GM18517 (cell line): ENCODE measurements around the gene CSNK1G3.

Experiments used
- ATAC-seq: cut with Tn5 transposase; IDR thresholded peaks from one replicate; pipeline ENCODE4 v1.9.1; 2021; ENCODE audit warnings: mild to moderate bottlenecking, moderate library complexity; ENCODE audit not compliant: unreplicated experiment

Gene CSNK1G3

GRCh38 chr5:123512611-123513461 is 859 bp downstream of the CSNK1G3 start:
- ATAC-seq: peak; percentile 23

GRCh38 chr5:123514615-123515355 is 2.8 kb downstream of the CSNK1G3 start:
- ATAC-seq: no peak

- ATAC-seq: no peak
Measured at GRCh38 chr5:123515904-123516303, 3.9 kb downstream of the CSNK1G3 start.

GRCh38 chr5:123517476-123517875 is 5.5 kb downstream of the CSNK1G3 start:
- no peak for ATAC-seq

- ATAC-seq: peak; percentile 28
Measured at GRCh38 chr5:123518111-123518510, 6.1 kb downstream of the CSNK1G3 start.

- ATAC-seq: peak; percentile 84
Measured at GRCh38 chr5:123520677-123521247, 8.8 kb downstream of the CSNK1G3 start.

- no peak for ATAC-seq
Measured at GRCh38 chr5:123524146-123524545, 12.2 kb downstream of the CSNK1G3 start.

GRCh38 chr5:123527190-123527589 is 15.2 kb downstream of the CSNK1G3 start:
- ATAC-seq: peak; percentile 55

GRCh38 chr5:123528065-123528464 is 16.1 kb downstream of the CSNK1G3 start:
- no peak for ATAC-seq

GRCh38 chr5:123528878-123529277 is 16.9 kb downstream of the CSNK1G3 start:
- no peak for ATAC-seq

- no peak for ATAC-seq
Measured at GRCh38 chr5:123530728-123531127, 18.8 kb downstream of the CSNK1G3 start.

GRCh38 chr5:123535648-123536047 is 23.7 kb downstream of the CSNK1G3 start:
- no peak for ATAC-seq

- ATAC-seq: no peak
Measured at GRCh38 chr5:123537256-123537655, 25.3 kb downstream of the CSNK1G3 start.

GRCh38 chr5:123537845-123538244 is 25.9 kb downstream of the CSNK1G3 start:
- no peak for ATAC-seq

GRCh38 chr5:123538670-123539459 is 26.9 kb downstream of the CSNK1G3 start:
- no peak for ATAC-seq

GRCh38 chr5:123540534-123540933 is 28.6 kb downstream of the CSNK1G3 start:
- ATAC-seq: no peak

GRCh38 chr5:123543438-123543837 is 31.5 kb downstream of the CSNK1G3 start:
- no peak for ATAC-seq

GRCh38 chr5:123545506-123545905 is 33.5 kb downstream of the CSNK1G3 start:
- no peak for ATAC-seq

GRCh38 chr5:123546657-123547056 is 34.7 kb downstream of the CSNK1G3 start:
- no peak for ATAC-seq

- ATAC-seq: peak; percentile 100
Measured at GRCh38 chr5:123549256-123549904, 37.4 kb downstream of the CSNK1G3 start.
